GM12801 (cell line): ENCODE data around the gene ADAMTSL3.

Source experiments
- TF ChIP-seq, protein P1 (sequence below): IDR thresholded peaks from one replicate; pipeline ENCODE4 v1.5.1; 2011; ENCODE audit warnings: control low read depth; ENCODE audit not compliant: insufficient read length; ENCODE audit errors: extremely low read depth

The ADAMTSL3 gene

DNA sequence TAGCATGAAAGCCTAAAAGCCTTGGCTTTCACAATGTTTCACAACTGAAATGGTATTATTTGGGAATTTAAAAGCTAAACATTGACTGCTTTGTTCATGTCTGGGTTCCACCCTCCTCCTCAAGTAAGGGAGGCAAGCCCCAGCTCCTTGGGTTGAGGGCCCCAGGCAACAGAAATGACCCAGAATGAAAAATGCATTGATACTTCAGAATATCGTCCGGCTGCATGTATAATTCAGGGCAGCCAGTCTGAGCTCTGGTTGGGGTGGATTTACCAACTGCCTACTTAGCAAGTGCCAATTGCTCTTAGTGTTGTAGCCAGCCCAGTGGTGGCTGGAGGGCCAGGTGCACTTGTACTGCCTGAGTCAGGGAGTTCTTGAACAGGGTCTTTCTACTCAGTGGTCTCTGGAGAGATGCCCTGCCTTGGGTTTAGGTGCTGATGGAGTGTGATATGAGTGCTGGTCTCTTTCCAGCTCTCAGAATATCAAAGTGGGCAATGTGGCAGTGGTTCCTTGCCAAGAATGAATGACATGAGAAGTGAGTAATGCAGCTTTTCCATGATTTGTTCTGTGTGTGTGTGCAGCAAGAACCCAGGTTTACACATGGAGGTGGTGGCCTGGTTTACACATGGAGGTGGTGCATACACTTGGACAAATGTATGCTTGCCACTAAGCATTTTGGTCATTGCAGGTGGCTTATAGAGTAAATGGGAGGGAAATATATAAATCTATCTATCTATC, 40.9 kb upstream of the ADAMTSL3 start:
- TF ChIP-seq, protein P1, sequence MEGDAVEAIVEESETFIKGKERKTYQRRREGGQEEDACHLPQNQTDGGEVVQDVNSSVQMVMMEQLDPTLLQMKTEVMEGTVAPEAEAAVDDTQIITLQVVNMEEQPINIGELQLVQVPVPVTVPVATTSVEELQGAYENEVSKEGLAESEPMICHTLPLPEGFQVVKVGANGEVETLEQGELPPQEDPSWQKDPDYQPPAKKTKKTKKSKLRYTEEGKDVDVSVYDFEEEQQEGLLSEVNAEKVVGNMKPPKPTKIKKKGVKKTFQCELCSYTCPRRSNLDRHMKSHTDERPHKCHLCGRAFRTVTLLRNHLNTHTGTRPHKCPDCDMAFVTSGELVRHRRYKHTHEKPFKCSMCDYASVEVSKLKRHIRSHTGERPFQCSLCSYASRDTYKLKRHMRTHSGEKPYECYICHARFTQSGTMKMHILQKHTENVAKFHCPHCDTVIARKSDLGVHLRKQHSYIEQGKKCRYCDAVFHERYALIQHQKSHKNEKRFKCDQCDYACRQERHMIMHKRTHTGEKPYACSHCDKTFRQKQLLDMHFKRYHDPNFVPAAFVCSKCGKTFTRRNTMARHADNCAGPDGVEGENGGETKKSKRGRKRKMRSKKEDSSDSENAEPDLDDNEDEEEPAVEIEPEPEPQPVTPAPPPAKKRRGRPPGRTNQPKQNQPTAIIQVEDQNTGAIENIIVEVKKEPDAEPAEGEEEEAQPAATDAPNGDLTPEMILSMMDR, result no peak

DNA sequence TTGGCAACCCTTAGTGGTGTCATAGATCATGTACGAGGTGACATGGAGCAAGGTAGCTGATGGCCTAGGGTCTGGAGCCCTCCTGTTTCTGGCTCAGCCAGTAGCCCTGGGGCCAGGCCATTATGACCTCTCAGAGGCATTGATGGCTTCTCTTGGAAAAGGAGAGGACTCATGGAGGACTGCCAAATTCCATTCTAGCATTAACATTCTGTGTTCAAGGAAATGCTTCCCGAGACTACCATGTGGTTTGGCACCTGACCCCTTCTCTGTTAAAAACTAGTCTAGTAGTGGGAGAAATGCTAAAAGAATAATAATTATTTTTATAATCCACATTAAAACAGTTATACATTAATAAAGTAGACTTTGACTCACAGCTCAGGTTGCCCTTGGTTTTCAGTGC, 40.2 kb upstream of the ADAMTSL3 start:
- TF ChIP-seq, protein P1, result no peak

DNA sequence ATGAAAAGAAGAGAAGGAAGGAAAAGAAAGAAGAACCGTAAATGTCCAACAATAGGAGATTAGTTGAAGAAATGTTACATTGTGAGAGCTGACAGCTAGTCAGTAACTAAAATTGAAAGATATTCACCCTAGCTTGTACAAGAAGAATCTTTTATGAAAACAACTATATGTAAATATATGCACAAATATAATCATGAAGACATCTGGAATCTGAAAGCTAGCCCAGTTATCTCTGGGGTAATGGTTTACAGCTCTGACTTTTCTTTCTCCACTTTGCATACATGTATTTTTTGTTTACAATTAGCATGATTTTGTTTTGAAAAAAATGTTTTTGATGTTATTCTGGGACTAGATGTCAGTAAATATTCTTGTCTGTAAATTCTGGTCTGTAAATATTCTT, 37.1 kb upstream of the ADAMTSL3 start:
- TF ChIP-seq, protein P1, result no peak

DNA sequence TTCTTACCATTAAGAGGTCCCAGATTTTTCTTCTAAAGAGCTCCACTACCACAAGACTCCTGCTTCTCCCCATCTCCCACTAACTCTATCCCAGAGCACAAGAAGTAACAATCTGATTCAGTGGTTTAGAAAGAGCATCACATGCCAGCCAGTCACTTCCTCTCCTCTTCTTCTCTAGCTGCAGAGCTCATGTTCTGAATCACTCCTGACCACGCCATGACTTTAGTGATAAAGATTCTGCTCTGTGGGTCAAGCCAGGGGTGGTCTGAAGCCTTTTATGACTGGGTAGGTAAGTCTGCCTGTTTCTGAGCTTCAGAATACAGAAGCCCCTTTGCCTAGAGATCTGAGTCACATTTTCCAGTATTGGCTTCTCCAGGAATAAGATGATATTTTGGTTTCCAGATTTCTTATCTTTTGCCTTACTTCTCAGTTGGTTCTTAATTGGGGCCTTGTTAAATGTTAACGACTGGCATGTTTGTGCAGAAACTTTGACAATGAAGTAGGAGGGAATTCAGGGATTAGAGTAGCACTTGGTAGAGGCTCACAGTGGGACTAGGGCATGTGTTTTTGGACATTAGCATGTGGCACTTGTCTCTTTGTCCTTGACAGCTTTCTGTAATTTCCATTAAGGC, 27.6 kb upstream of the ADAMTSL3 start:
- TF ChIP-seq, protein P1, result no peak

DNA sequence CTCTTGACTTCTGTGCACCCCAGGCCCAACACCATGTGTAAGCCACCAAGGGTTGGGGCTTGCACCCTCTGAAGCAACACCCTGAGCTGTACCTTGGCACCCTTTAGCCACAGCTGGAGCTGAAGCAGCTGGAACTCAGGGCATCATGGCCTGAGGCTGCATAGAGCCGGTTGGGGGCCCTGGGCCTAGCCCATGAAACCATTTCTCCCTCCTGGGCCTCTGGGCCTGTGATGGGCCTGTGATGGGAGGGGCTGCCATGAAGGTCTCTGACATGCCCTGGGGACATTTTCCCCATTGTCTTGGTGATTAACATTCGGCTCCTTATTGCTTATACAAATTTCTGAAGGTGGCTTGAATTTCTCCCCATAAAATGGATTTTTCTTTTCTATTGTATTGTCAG, 22.4 kb upstream of the ADAMTSL3 start:
- TF ChIP-seq, protein P1, result no peak

DNA sequence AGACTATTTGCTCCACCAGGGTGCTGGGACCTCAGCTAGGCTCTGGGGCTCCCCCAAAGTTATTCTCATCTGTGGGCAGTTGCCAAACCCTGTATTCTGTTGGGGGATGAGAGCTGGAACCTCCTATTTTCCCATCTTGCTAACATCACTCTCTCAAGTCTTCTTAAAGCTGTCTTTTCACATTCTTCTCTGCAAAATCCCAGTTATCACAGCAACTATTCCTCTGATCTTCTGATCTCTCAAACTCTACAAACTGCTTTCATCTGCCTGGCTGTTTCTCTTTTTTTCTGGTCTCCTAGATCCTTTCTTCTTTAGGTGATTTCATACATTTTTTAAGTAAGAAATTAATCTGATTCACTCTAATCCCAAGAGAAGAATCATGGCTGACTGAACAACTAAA, 10.7 kb upstream of the ADAMTSL3 start:
- TF ChIP-seq, protein P1, result no peak

DNA sequence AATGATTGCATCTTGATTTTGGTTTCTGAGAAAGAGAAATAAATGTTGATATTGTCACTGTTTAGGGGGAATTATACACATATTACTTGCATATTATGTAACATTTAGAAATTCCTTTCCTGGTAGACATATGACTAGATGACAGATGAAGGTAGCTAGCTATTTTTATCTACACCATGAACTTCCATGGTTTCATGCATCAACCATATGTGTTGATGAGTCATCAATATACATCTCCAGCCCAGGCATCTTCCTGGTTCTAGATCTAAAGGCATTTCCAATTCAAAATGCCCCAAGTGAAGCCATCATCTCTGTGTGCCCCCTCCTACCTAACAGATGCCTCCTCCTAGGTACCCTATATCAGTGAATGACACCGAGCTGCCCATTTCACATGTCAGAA, 9.5 kb upstream of the ADAMTSL3 start:
- TF ChIP-seq, protein P1, result no peak
